H1 (cell line): ENCODE results near the gene OR56B4. TPM values are rescaled to one million over a fixed set of nuclear protein-coding genes. Genes with fewer than 3 reads are reported as not detected.

Experiments
- CTCF ChIA-PET: fragments of 300-600 bp; sonication (Branson Sonifier 250); formaldehyde crosslinking; loops from one replicate; lab custom pipeline; 2021; ENCODE audit not compliant: partially characterized antibody; lab: Charles Lee
- POLR2A ChIA-PET: fragments of 300-600 bp; sonication (Branson Sonifier 250); formaldehyde crosslinking; loops from one replicate; lab custom pipeline; 2021; ENCODE audit warnings: inconsistent platforms; ENCODE audit not compliant: partially characterized antibody; lab: Charles Lee
- DNase-seq, 2 experiments: peaks; one replicate each; pipeline versions ENCODE4 v3.0.0 to v3.0.0-alpha.2; 2010 to 2022; ENCODE audit warnings: low spot score in 2 of 2, low read depth in 1 of 2, mixed read lengths in 1 of 2
- FAIRE-seq: peaks from 2 replicates; lab custom pipeline; 2011; peaks lifted over from hg19 to GRCh38; lab: Jason Lieb, UNC
- H2AFZ ChIP-seq: 2 replicates; pipeline ENCODE4 v1.8.1; 2012; ENCODE audit warnings: low read length, inconsistent platforms
- H2AK5ac ChIP-seq: 2 replicates; pipeline ENCODE4 v1.6.1; 2013; ENCODE audit warnings: low read depth, low read length
- H2BK120ac ChIP-seq: replicated peaks from 2 replicates; pipeline ENCODE3; 2013; ENCODE audit warnings: low read depth, low read length, inconsistent platforms
- H2BK12ac ChIP-seq: 2 replicates; pipeline ENCODE4 v1.6.1; 2013; ENCODE audit warnings: low read depth, low read length
- H2BK15ac ChIP-seq: 2 replicates; pipeline ENCODE4 v1.6.1; 2013; ENCODE audit warnings: low read length
- H2BK20ac ChIP-seq: 2 replicates; pipeline ENCODE4 v1.6.1; 2013; ENCODE audit warnings: low read length
- H2BK5ac ChIP-seq: 2 replicates; pipeline ENCODE4 v1.6.1; 2013; ENCODE audit warnings: low read depth, low read length
- H3K14ac ChIP-seq: 2 replicates; pipeline ENCODE4 v1.6.1; 2013; ENCODE audit warnings: inconsistent platforms; ENCODE audit not compliant: insufficient read length
- H3K18ac ChIP-seq: 2 replicates; pipeline ENCODE4 v1.6.1; 2013; ENCODE audit warnings: low read length; ENCODE audit errors: extremely low read depth
- H3K23ac ChIP-seq: 2 replicates; pipeline ENCODE4 v1.6.1; 2013; ENCODE audit warnings: inconsistent platforms; ENCODE audit not compliant: insufficient read length
- H3K23me2 ChIP-seq: 2 replicates; pipeline ENCODE4 v1.6.1; 2013; ENCODE audit warnings: low read depth, low read length
- H3K27ac ChIP-seq: 2 replicates; pipeline ENCODE4 v1.6.1; 2011; ENCODE audit warnings: low read depth, low read length, inconsistent platforms
- H3K27me3 ChIP-seq, 4 experiments: replicated peaks in 1 of 4; 1 replicate in 1 of 4; 2 replicates in 3 of 4; pipeline versions ENCODE4 v1.6.1 to v1.8.1; 2011 to 2013; ENCODE audit warnings: low read length in 3 of 4, mild to moderate bottlenecking in 3 of 4, inconsistent platforms in 2 of 4, mixed read lengths in 2 of 4, moderate library complexity in 1 of 4; ENCODE audit not compliant: control insufficient read depth in 3 of 4, insufficient read depth in 3 of 4; ENCODE audit errors: extremely low read depth in 1 of 4
- H3K36me3 ChIP-seq, 4 experiments: 2 replicates each; pipeline versions ENCODE4 v1.6.1 to v1.8.1; 2011 to 2013; ENCODE audit warnings: mild to moderate bottlenecking in 4 of 4, low read length in 3 of 4, moderate library complexity in 2 of 4, control low read depth in 1 of 4, inconsistent platforms in 1 of 4; ENCODE audit not compliant: insufficient read depth in 4 of 4, control insufficient read depth in 2 of 4
- H3K4ac ChIP-seq: replicated peaks from 2 replicates; pipeline ENCODE3; 2013; ENCODE audit warnings: low read length, low read depth, mixed read lengths, inconsistent platforms; ENCODE audit not compliant: insufficient read length
- H3K4me1 ChIP-seq, 4 experiments: replicated peaks in 1 of 4; 1 replicate in 1 of 4; 2 replicates in 3 of 4; pipeline versions ENCODE4 v1.6.1 to v1.8.1; 2011 to 2013; ENCODE audit warnings: low read length in 3 of 4, inconsistent platforms in 2 of 4, mixed read lengths in 1 of 4; ENCODE audit not compliant: insufficient read depth in 4 of 4, control insufficient read depth in 3 of 4
- H3K4me2 ChIP-seq, 2 experiments: 2 replicates each; pipeline versions ENCODE4 v1.6.1 to v1.8.1; 2011 to 2013; ENCODE audit warnings: low read depth in 2 of 2, low read length in 2 of 2, control low read depth in 1 of 2, inconsistent platforms in 1 of 2, mild to moderate bottlenecking in 1 of 2; ENCODE audit not compliant: insufficient read depth in 1 of 2
- H3K4me3 ChIP-seq, 4 experiments: fragments of 200-600, 300-600 bp in 1 of 4; sonication (generic), shearing (Covaris generic), sonication (Bioruptor Twin) in 1 of 4; 2 replicates each; pipeline versions ENCODE4 v1.5.1 to v1.8.1; 2011 to 2016; ENCODE audit warnings: low read length in 4 of 4, low read depth in 3 of 4, control low read depth in 2 of 4, inconsistent platforms in 2 of 4, mild to moderate bottlenecking in 2 of 4, mixed read lengths in 1 of 4, moderate library complexity in 1 of 4; ENCODE audit not compliant: insufficient read depth in 2 of 4; ENCODE audit errors: extremely low read depth in 1 of 4
- H3K56ac ChIP-seq: replicated peaks from 2 replicates; pipeline ENCODE3; 2013; ENCODE audit warnings: low read depth, mild to moderate bottlenecking, mixed read lengths, low read length, inconsistent platforms; ENCODE audit not compliant: insufficient read length
- H3K79me1 ChIP-seq: 2 replicates; pipeline ENCODE4 v1.6.1; 2013; ENCODE audit warnings: low read depth, low read length, control low read depth
- H3K79me2 ChIP-seq, 2 experiments: 2 replicates each; pipeline versions ENCODE4 v1.6.1 to v1.8.1; 2012 to 2013; ENCODE audit warnings: low read length in 2 of 2, mild to moderate bottlenecking in 2 of 2, inconsistent platforms in 1 of 2; ENCODE audit not compliant: insufficient read depth in 2 of 2, control insufficient read depth in 1 of 2
- H3K9ac ChIP-seq, 4 experiments: replicated peaks in 1 of 4; 1 replicate in 1 of 4; 2 replicates in 3 of 4; pipeline versions ENCODE4 v1.6.1 to v1.8.1; 2011 to 2013; ENCODE audit warnings: low read depth in 3 of 4, low read length in 3 of 4, control low read depth in 2 of 4, mild to moderate bottlenecking in 2 of 4, moderate library complexity in 2 of 4, inconsistent platforms in 1 of 4; ENCODE audit errors: extremely low read depth in 1 of 4
- H3K9me3 ChIP-seq, 2 experiments: 2 replicates each; pipeline versions ENCODE4 v1.6.1 to v1.8.1; 2012 to 2013; ENCODE audit warnings: mild to moderate bottlenecking in 2 of 2, moderate library complexity in 2 of 2, control low read depth in 1 of 2, inconsistent platforms in 1 of 2, low read depth in 1 of 2, low read length in 1 of 2, mixed read lengths in 1 of 2; ENCODE audit not compliant: insufficient read depth in 2 of 2
- H4K20me1 ChIP-seq, 2 experiments: replicated peaks in 1 of 2; 2 replicates each; pipeline versions ENCODE3 to v1.8.1; 2011 to 2013; ENCODE audit warnings: inconsistent platforms in 2 of 2, low read length in 2 of 2, mild to moderate bottlenecking in 1 of 2; ENCODE audit not compliant: insufficient read depth in 2 of 2, control insufficient read depth in 1 of 2
- H4K5ac ChIP-seq: 2 replicates; pipeline ENCODE4 v1.6.1; 2013; ENCODE audit warnings: low read length, low read depth, mixed read lengths, inconsistent platforms; ENCODE audit not compliant: insufficient read length
- H4K8ac ChIP-seq: 2 replicates; pipeline ENCODE4 v1.8.0; 2013; ENCODE audit warnings: mild to moderate bottlenecking, moderate library complexity, low read length, inconsistent platforms; ENCODE audit not compliant: insufficient read depth; ENCODE audit errors: extremely low read depth
- H4K91ac ChIP-seq: replicated peaks from 2 replicates; pipeline ENCODE3; 2013; ENCODE audit warnings: low read length, mixed read lengths, inconsistent platforms; ENCODE audit not compliant: insufficient read length
- KDM4A ChIP-seq: IDR thresholded peaks from one replicate; pipeline ENCODE4 v1.7.1; 2012; ENCODE audit warnings: low read depth, mild to moderate bottlenecking, moderate library complexity, low read length, inconsistent platforms; ENCODE audit not compliant: severe bottlenecking
- RAD21 ChIP-seq, 2 experiments: IDR thresholded peaks in 1 of 2; conservative IDR thresholded peaks in 1 of 2; 2 replicates each; pipeline ENCODE4 v1.6.1; 2011; ENCODE audit warnings: low read depth in 2 of 2, low read length in 2 of 2, improper control_type of control experiment in 1 of 2, inconsistent platforms in 1 of 2, mild to moderate bottlenecking in 1 of 2, moderate library complexity in 1 of 2
- SAP30 ChIP-seq: fragments of 300-600 bp; sonication (generic); IDR thresholded peaks from 2 replicates; pipeline ENCODE4 v1.7.1; 2012; ENCODE audit warnings: low read length, moderate library complexity, mild to moderate bottlenecking, inconsistent platforms; ENCODE audit not compliant: insufficient read depth, insufficient replicate concordance
- SIN3A ChIP-seq, 2 experiments: IDR thresholded peaks in 1 of 2; conservative IDR thresholded peaks in 1 of 2; 2 replicates each; pipeline ENCODE4 v1.6.1; 2011 to 2012; ENCODE audit warnings: low read length in 2 of 2, improper control_type of control experiment in 1 of 2, low read depth in 1 of 2, mild to moderate bottlenecking in 1 of 2
- SP2 ChIP-seq: IDR thresholded peaks from 2 replicates; pipeline ENCODE4 v1.6.1; 2012; ENCODE audit warnings: mild to moderate bottlenecking, low read length, inconsistent platforms
- TCF12 ChIP-seq: IDR thresholded peaks from 2 replicates; pipeline ENCODE4 v1.6.1; 2011; ENCODE audit warnings: low read depth, mild to moderate bottlenecking, low read length
- WGBS, 2 experiments: shearing (Covaris generic) in 1 of 2; methylation state at CpG; one replicate each; pipeline versions ENCODE4 v1.1.6 to v1.1.7; 2013 to 2015; ENCODE audit warnings: low lambda C conversion rate in 2 of 2, mixed read lengths in 2 of 2, inconsistent platforms in 1 of 2, low coverage in 1 of 2, missing lambda C conversion rate in 1 of 2; ENCODE audit not compliant: insufficient replicate concordance in 2 of 2, insufficient coverage in 1 of 2, insufficient read length in 1 of 2; ENCODE audit errors: extremely low coverage in 1 of 2, missing lambda C conversion rate in 1 of 2; 5-methylcytosine and 5-hydroxymethylcytosine counted together
- polyA plus RNA-seq, 7 experiments: library from polyadenylated mRNA; depleted of rRNA in 3 of 7; stranded (reverse) in 5 of 7; unstranded in 2 of 7; fragments of >200 nt in 5 of 7; fragments of 200-250 nt in 2 of 7; gene quantifications; 1 replicate in 5 of 7; 2 replicates in 1 of 7; 4 replicates in 1 of 7; pipeline versions ENCODE4 v1.2.1 to v1.2.3, GENCODE V29; 2011 to 2013; ENCODE audit warnings: missing spikeins in 2 of 7, mixed read lengths in 2 of 7
- total RNA-seq: library from RNA; stranded (reverse); fragmentation: NEBNext Ultra II Directional; extraction: Animal tissue kit (Norgen Biotek cat#: 25700); gene quantifications from 2 replicates; pipeline ENCODE4 v1.2.1, GENCODE V29; 2021

Gene OR56B4
- total and polyA plus RNA-seq, 2 of the 8 experiments (the other 6 are each of a cell fraction or from before 2014, with no cell fraction given): not detected

DNA sequence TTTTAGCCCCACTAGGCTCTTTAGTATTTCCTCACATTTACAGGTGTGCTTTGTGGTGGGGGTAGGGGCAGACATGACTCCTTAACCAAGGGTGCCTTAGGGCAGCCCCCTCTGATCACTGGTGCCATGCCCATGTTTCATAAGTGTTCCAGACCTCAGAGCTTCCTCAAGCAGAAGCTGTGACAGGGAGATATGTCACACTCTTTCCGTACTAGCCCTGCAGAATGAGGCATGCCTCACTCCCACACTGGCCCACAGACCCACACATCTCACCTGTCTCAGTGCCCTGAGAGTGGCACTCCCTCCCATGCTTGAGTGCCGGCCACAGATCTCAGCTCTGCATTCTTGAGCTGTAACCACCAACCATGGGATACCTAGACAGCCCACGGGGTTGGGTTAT is 22.9 kb upstream of the OR56B4 start:
- Histone ChIP-seq H3K56ac (no peak overlapping the region), H4K5ac (no peak overlapping the region), H4K91ac (no peak overlapping the region), H2BK20ac (no peak overlapping the region), H3K14ac (no peak overlapping the region), H3K4me2 (no peak overlapping the region), H3K4me1 (no peaks in the 10 kb centered on the region), H2BK120ac (no peak overlapping the region), H3K9ac (no peak overlapping the region), H3K79me1 (no peaks in the 10 kb centered on the region), H3K79me2 (no peaks in the 10 kb centered on the region), H2AK5ac (no peak overlapping the region), H3K23me2 (no peaks in the 10 kb centered on the region; the same call in 1 of the 2 replicates), H3K23ac (no peak overlapping the region), H3K9me3 (no peaks in the 10 kb centered on the region), H4K8ac (no peak overlapping the region; the same call in 1 of the 2 replicates), H2BK5ac (no peak overlapping the region), H3K36me3 (no peaks in the 10 kb centered on the region), H2BK12ac (no peak overlapping the region), H3K18ac (no peak overlapping the region), H3K4ac (no peak overlapping the region), H3K4me3 (no peak overlapping the region), H4K20me1 (no peaks in the 10 kb centered on the region), H2AFZ (no peak overlapping the region), H3K27me3 (no peaks in the 10 kb centered on the region), H2BK15ac (no peak overlapping the region), H3K27ac (no peak overlapping the region)
- FAIRE-seq (no peak), DNase-seq (no peak)
- WGBS, 2 experiments: 92% methylated on average over 3 of the region's 3 CpGs; no CpG with 5 or more reads in 1 of the 2 experiments
- TF ChIP-seq SP2 (no peak), RAD21 (IDR thresholded peaks at IDR 0.05 in 1 of 2, conservative IDR thresholded peaks at IDR 0.05 in 1 of 2; ENCODE audit: low read depth in 2 of 2, low read length in 2 of 2) (no peak), TCF12 (no peak), SAP30 (no peak), SIN3A (conservative IDR thresholded peaks at IDR 0.05 in 1 of 2, IDR thresholded peaks at IDR 0.05 in 1 of 2; ENCODE audit: low read depth in 1 of 2, low read length in 2 of 2) (no peak), KDM4A (no peak)
- POLR2A ChIA-PET: no interaction called here
- CTCF ChIA-PET: interaction anchor here (0.6 to 1.6 kb wide), 5 partner anchors 13 to 231 kb away, joined by 3 to 4 read pairs (median 3); no protein-coding TSS in a partner anchor
